SK-N-SH (cell line): Measurements from ENCODE around the gene OLFML3. TPM values are rescaled to one million over a fixed set of nuclear protein-coding genes. Genes with fewer than 3 reads are reported as not detected.
A peak's percentile ranks its signal among the peaks of the same experiment; 100 is the strongest.

Source experiments
- CTCF ChIA-PET: fragments of 300-600, 350-600 bp; formaldehyde crosslinking; extraction: SDS; loops from one replicate; lab custom pipeline; 2021; lab: Yijun Ruan, JAX
- POLR2A ChIA-PET: fragments of 350-600 bp; sonication (Branson Sonifier 250); formaldehyde crosslinking; extraction: SDS; loops from one replicate; lab custom pipeline; 2020; ENCODE audit warnings: antibody characterized with exemption, inconsistent platforms; lab: Yijun Ruan, JAX
- DNase-seq: peaks from one replicate; pipeline ENCODE4 v3.0.0; 2012
- H2AFZ ChIP-seq: fragments of 200-600 bp; sonication (generic); 2 replicates; pipeline ENCODE4 v1.8.1; 2016; ENCODE audit warnings: antibody characterized with exemption, mild to moderate bottlenecking, low read depth
- H3F3A ChIP-seq: fragments of 200-600 bp; sonication (generic); replicated peaks from 2 replicates; pipeline ENCODE3; 2016; ENCODE audit warnings: antibody characterized with exemption, mild to moderate bottlenecking; ENCODE audit not compliant: insufficient read depth
- H3K27ac ChIP-seq, 2 experiments: fragments of 200-500 bp in 1 of 2; fragments of 200-600 bp in 1 of 2; sonication (Bioruptor generic) in 1 of 2; sonication (generic), shearing (Covaris generic) in 1 of 2; 2 replicates each; pipeline versions ENCODE4 v1.5.1 to v1.6.1; 2014 to 2016; ENCODE audit warnings: low read depth in 2 of 2, inconsistent platforms in 1 of 2, low read length in 1 of 2, mild to moderate bottlenecking in 1 of 2, mixed read lengths in 1 of 2
- H3K27me3 ChIP-seq: fragments of 200-600 bp; sonication (generic), shearing (Covaris generic); 2 replicates; pipeline ENCODE4 v1.6.1; 2016; ENCODE audit warnings: mixed run types; ENCODE audit not compliant: insufficient read depth
- H3K36me3 ChIP-seq, 2 experiments: fragments of 200-500 bp in 1 of 2; fragments of 200-600 bp in 1 of 2; sonication (Bioruptor generic) in 1 of 2; sonication (generic) in 1 of 2; replicated peaks in 1 of 2; 2 replicates each; pipeline versions ENCODE3 to v1.5.1; 2014 to 2016; ENCODE audit warnings: low read length in 1 of 2, mild to moderate bottlenecking in 1 of 2; ENCODE audit not compliant: insufficient read depth in 2 of 2, control insufficient read depth in 1 of 2
- H3K4me1 ChIP-seq, 2 experiments: fragments of 200-500 bp in 1 of 2; fragments of 200-600 bp in 1 of 2; sonication (Bioruptor generic) in 1 of 2; sonication (generic), shearing (Covaris generic) in 1 of 2; 2 replicates each; pipeline versions ENCODE4 v1.5.1 to v1.6.1; 2014 to 2016; ENCODE audit warnings: low read depth in 1 of 2, low read length in 1 of 2, mixed run types in 1 of 2; ENCODE audit not compliant: insufficient read depth in 2 of 2, control insufficient read depth in 1 of 2
- H3K4me2 ChIP-seq: fragments of 200-600 bp; sonication (generic), shearing (Covaris generic); 2 replicates; pipeline ENCODE4 v1.6.1; 2017; ENCODE audit warnings: mixed run types
- H3K4me3 ChIP-seq, 2 experiments: fragments of 200-500 bp in 1 of 2; fragments of 200-600 bp in 1 of 2; sonication (Bioruptor generic) in 1 of 2; sonication (generic), shearing (Covaris generic) in 1 of 2; 2 replicates each; pipeline versions ENCODE4 v1.5.1 to v1.8.1; 2014 to 2016; ENCODE audit warnings: low read depth in 2 of 2, inconsistent platforms in 1 of 2, low read length in 1 of 2, mild to moderate bottlenecking in 1 of 2, mixed read lengths in 1 of 2, moderate library complexity in 1 of 2
- H3K79me2 ChIP-seq: fragments of 200-600 bp; sonication (generic); 2 replicates; pipeline ENCODE4 v1.8.1; 2017; ENCODE audit warnings: mild to moderate bottlenecking; ENCODE audit not compliant: insufficient read depth
- H3K9ac ChIP-seq: fragments of 200-600 bp; sonication (generic); 2 replicates; pipeline ENCODE4 v1.6.1; 2017; ENCODE audit warnings: mixed run types
- H3K9me2 ChIP-seq: fragments of 200-600 bp; sonication (generic); 2 replicates; pipeline ENCODE4 v1.6.1; 2017; ENCODE audit warnings: mixed run types
- H3K9me3 ChIP-seq: fragments of 200-600 bp; sonication (generic); 2 replicates; pipeline ENCODE4 v1.6.1; 2017; ENCODE audit warnings: mixed run types, mild to moderate bottlenecking, moderate library complexity
- H4K20me1 ChIP-seq: fragments of 200-600 bp; sonication (generic); 2 replicates; pipeline ENCODE4 v1.6.1; 2017; ENCODE audit warnings: mild to moderate bottlenecking, mixed run types; ENCODE audit not compliant: insufficient read depth
- CTCF ChIP-seq: fragments of 200-600 bp; sonication (generic); IDR thresholded peaks from 2 replicates; pipeline ENCODE4 v1.6.1; 2017; ENCODE audit warnings: antibody characterized with exemption, mild to moderate bottlenecking, moderate library complexity
- ELF1 ChIP-seq: IDR thresholded peaks from 2 replicates; pipeline ENCODE4 v1.4.0; 2012
- EZH2phosphoT487 ChIP-seq: fragments of 200-600 bp; sonication (generic); IDR thresholded peaks from 2 replicates; pipeline ENCODE4 v1.6.1; 2017; ENCODE audit warnings: low read depth, mixed run types, mild to moderate bottlenecking, antibody characterized with exemption, moderate library complexity, borderline replicate concordance
- FOSL2 ChIP-seq: IDR thresholded peaks from 2 replicates; pipeline ENCODE4 v1.4.0; 2012; ENCODE audit warnings: low read depth, mild to moderate bottlenecking, moderate library complexity, borderline replicate concordance
- FOXJ3 ChIP-seq: sonication (generic); formaldehyde crosslinking; IDR thresholded peaks from 2 replicates; pipeline ENCODE4 v1.5.1; 2020; ENCODE audit warnings: mild to moderate bottlenecking, missing genetic modification reagents
- FOXM1 ChIP-seq: IDR thresholded peaks from 2 replicates; pipeline ENCODE4 v1.4.0; 2012; ENCODE audit warnings: low read depth, mild to moderate bottlenecking
- GABPA ChIP-seq: IDR thresholded peaks from 2 replicates; pipeline ENCODE4 v1.4.0; 2012; ENCODE audit warnings: low read depth, mild to moderate bottlenecking
- IRF3 ChIP-seq: fragments of 150-350 bp; IDR thresholded peaks from 2 replicates; pipeline ENCODE4 v1.6.1; 2016; ENCODE audit warnings: mild to moderate bottlenecking, low read depth, low read length
- JUND ChIP-seq: IDR thresholded peaks from 2 replicates; pipeline ENCODE4 v1.4.0; 2012
- RAD21 ChIP-seq: IDR thresholded peaks from 2 replicates; pipeline ENCODE4 v1.6.1; 2012; ENCODE audit warnings: mild to moderate bottlenecking, low read length
- RXRA ChIP-seq: IDR thresholded peaks from 2 replicates; pipeline ENCODE4 v1.4.0; 2012; ENCODE audit warnings: low read depth, mild to moderate bottlenecking, borderline replicate concordance
- SMC3 ChIP-seq: IDR thresholded peaks from 2 replicates; pipeline ENCODE4 v1.6.1; 2012; ENCODE audit warnings: low read depth, low read length, improper control_type of control experiment
- TAF1 ChIP-seq: IDR thresholded peaks from 2 replicates; pipeline ENCODE4 v1.6.1; 2012; ENCODE audit warnings: low read depth, mild to moderate bottlenecking, low read length, moderate library complexity, borderline replicate concordance
- TEAD4 ChIP-seq: IDR thresholded peaks from 2 replicates; pipeline ENCODE4 v1.4.0; 2012; ENCODE audit warnings: mild to moderate bottlenecking, borderline replicate concordance; ENCODE audit not compliant: insufficient read depth
- USF2 ChIP-seq: fragments of 150-350 bp; IDR thresholded peaks from 2 replicates; pipeline ENCODE4 v1.6.1; 2017; ENCODE audit warnings: antibody characterized with exemption, low read length, low read depth, borderline replicate concordance
- WGBS: methylation state at CpG from one replicate; pipeline ENCODE4 v1.1.6; 2017; ENCODE audit warnings: low lambda C conversion rate; 5-methylcytosine and 5-hydroxymethylcytosine counted together
- polyA plus RNA-seq, 3 experiments: library from polyadenylated mRNA; depleted of rRNA; stranded (reverse); fragments of >200 nt; gene quantifications; 2 replicates each; pipeline ENCODE4 v1.2.3, GENCODE V29; 2012

The OLFML3 gene
- polyA plus RNA-seq, 1 of the 3 experiments (the other 2 are of a cell fraction): 26.1 TPM

- no peak for TF ChIP-seq EZH2phosphoT487
- peak; percentile 75 for TF ChIP-seq RAD21
- no peak for TF ChIP-seq GABPA
- peak; percentile 78 for TF ChIP-seq JUND
- peak; percentile 37; the same call in 1 of the 2 replicates for TF ChIP-seq TAF1
- TF ChIP-seq TEAD4: peak; percentile 89
- TF ChIP-seq ELF1: peak; percentile 28; the same call in 1 of the 2 replicates
- peak; percentile 80; the same call in 1 of the 2 replicates for TF ChIP-seq FOXM1
- TF ChIP-seq IRF3: no peak
- TF ChIP-seq RXRA: peak; percentile 68; the same call in 1 of the 2 replicates
- no peak for TF ChIP-seq USF2
- no peak for TF ChIP-seq FOXJ3 (CRISPR knock-in tag)
These were observed at the start of gene OLFML3 (continued) for GRCh38 chr1:113978863-113979702.

GRCh38 chr1:113929750-113930498 is 49.4 kb upstream of the OLFML3 start:
- no peaks in the 10 kb centered on the region for H3K9me3 ChIP-seq
- peak overlapping the region; percentile 93 to 99 for H3K4me3 ChIP-seq
- CTCF ChIA-PET: interaction anchor here (0.7 to 3.2 kb wide), 15 partner anchors 9 to 247 kb away, joined by 3 to 19 read pairs (median 5); partner anchors contain the start of genes AP4B1, DCLRE1B, OLFML3 and RSBN1
- H2AFZ ChIP-seq: 0 out of 2 replicates have a peak overlapping the region, but pooled peaks have one; percentile 98
- H3K36me3 ChIP-seq: no peaks in the 10 kb centered on the region
- DNase-seq: no peak
- H3K27ac ChIP-seq: peak overlapping the region; percentile 53 to 89
- H4K20me1 ChIP-seq: peaks cover 43% of the 10 kb centered on the region
- peak overlapping the region; percentile 95 for H3K4me2 ChIP-seq
- H3F3A ChIP-seq: no peaks in the 10 kb centered on the region
- TF ChIP-seq SMC3 (no peak), CTCF (peak; percentile 25; the same call in 1 of the 2 replicates), FOSL2 (no peak)
- POLR2A ChIA-PET: interaction anchor here (1.6 to 2.9 kb wide), 2 partner anchors 25 to 171 kb away, joined by 4 to 21 read pairs; partner anchors contain the start of genes AP4B1, DCLRE1B and PHTF1
- H3K9me2 ChIP-seq: no peaks in the 10 kb centered on the region
- peaks cover 56% of the 10 kb centered on the region for H3K79me2 ChIP-seq
- peaks cover 8 to 22% of the 10 kb centered on the region in 2 experiments for H3K4me1 ChIP-seq
- H3K27me3 ChIP-seq: no peaks in the 10 kb centered on the region
- peak overlapping the region; percentile 98 for H3K9ac ChIP-seq
- 2% methylated on average over 11 of the region's 64 CpGs for WGBS
